ENCODE measurements around the gene OR10A6. TPM values are rescaled to one million over a fixed set of nuclear protein-coding genes. Genes with fewer than 3 reads are reported as not detected.

OR10A6 gene
- total RNA-seq, 3 donors from 2014 or later = not detected

GRCh38 chr11:7907121-7907520, 23.9 kb downstream of the OR10A6 start:
- TF ChIP-seq POLR2AphosphoS5 (IDR thresholded peaks at IDR 0.05) (no peak), POLR2A (IDR thresholded peaks at IDR 0.05) (no peak)
- TF ChIP-seq, protein P1, sequence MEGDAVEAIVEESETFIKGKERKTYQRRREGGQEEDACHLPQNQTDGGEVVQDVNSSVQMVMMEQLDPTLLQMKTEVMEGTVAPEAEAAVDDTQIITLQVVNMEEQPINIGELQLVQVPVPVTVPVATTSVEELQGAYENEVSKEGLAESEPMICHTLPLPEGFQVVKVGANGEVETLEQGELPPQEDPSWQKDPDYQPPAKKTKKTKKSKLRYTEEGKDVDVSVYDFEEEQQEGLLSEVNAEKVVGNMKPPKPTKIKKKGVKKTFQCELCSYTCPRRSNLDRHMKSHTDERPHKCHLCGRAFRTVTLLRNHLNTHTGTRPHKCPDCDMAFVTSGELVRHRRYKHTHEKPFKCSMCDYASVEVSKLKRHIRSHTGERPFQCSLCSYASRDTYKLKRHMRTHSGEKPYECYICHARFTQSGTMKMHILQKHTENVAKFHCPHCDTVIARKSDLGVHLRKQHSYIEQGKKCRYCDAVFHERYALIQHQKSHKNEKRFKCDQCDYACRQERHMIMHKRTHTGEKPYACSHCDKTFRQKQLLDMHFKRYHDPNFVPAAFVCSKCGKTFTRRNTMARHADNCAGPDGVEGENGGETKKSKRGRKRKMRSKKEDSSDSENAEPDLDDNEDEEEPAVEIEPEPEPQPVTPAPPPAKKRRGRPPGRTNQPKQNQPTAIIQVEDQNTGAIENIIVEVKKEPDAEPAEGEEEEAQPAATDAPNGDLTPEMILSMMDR (IDR thresholded peaks at IDR 0.05) = no peak
- no peaks in the 10 kb centered on the region for H3K9me3 ChIP-seq
- peak overlapping the region; percentile 14 to 75 for H3K27ac ChIP-seq
- no peaks in the 10 kb centered on the region for H3K27me3 ChIP-seq
- no peaks in the 10 kb centered on the region for H3K4me1 ChIP-seq
- no peak for DNase-seq (ENCODE audit: low spot score in 2 of 2)
- intact Hi-C loops (cut with DNase I; ENCODE audit: low total_unique reads) = no loop called here
- no peaks in the 10 kb centered on the region for H3K36me3 ChIP-seq
- peak overlapping the region in 1 of 3 donors; percentile 36 for H3K4me3 ChIP-seq

DNA sequence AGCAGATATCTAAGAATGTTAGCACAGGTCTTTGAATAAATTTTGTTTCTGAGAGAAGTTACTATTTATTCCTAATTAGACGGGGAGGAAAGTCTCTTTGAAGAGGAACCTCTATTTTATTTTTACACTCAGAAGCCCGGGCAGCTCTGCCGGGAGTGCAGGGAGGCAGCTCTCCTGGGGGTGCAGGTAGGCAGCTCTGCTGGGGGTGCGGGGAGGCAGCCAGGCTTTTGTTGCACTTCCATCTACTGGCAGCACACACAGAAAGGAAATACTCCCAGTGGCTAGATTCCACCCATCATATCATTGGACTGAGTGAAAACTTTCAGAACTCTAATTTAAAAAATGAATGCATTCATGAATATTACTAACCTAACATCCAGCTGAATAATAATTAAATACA, 24.6 kb downstream of the OR10A6 start:
- intact Hi-C loops (cut with DNase I; ENCODE audit: low total_unique reads) = no loop called here
- Histone ChIP-seq H3K27me3 (no peaks in the 10 kb centered on the region), H3K4me1 (no peaks in the 10 kb centered on the region), H3K4me3 (peak overlapping the region in 2 of 3 donors; percentile 36 to 48), H3K36me3 (no peaks in the 10 kb centered on the region), H3K9me3 (no peaks in the 10 kb centered on the region), H3K27ac (peak overlapping the region; percentile 75)
- no peak for TF ChIP-seq POLR2A (IDR thresholded peaks at IDR 0.05)
- TF ChIP-seq, protein P1 (IDR thresholded peaks at IDR 0.05) = no peak
- TF ChIP-seq POLR2AphosphoS5 (IDR thresholded peaks at IDR 0.05) = no peak
- peak in 1 of 2 donors; percentile 50 for DNase-seq (ENCODE audit: low spot score in 2 of 2)

DNA sequence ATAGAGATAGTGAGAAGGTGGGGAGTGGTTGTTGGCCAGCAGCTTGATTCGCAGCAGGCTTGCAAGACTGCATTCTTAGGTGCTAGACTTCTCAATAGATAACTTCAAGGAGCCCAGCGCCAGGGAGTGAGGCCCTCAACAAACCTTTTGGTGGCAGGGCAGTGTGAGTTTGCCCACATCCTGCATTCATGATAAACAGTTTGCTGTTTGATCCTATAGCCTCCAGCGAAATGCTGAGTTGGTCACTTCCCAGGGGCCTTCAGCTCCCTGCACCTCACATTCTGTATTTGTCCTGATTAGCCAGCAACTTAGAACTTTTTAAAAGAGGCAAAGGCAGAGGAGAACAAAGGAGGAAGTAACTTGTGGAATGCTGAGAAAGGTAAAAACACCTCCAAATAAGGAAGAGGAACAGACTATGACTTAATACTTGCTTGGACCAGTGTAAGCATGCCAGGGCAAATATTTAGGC, 25.1 kb downstream of the OR10A6 start:
- intact Hi-C loops (cut with DNase I; ENCODE audit: low total_unique reads) = no loop called here
- H3K27ac ChIP-seq = peak overlapping the region; percentile 75

DNA sequence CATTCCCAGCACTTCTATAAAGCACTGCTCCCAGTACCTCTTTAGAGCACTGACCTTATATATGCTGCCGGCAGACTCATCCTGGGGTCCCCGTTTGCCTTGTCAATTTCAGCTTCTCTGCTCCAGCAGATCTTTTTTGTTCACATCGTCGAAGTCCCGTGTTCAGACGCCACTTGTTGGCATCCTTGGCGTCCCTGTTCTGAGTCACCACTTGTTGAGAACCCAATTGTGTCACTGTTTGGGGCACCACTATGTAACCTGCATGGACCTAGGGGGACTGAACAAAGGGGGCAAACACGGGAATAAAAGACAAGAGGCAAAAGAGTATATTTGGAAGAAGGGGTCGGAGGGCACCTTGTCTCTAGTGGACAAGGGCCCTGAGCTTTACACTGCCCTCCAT, 25.5 kb downstream of the OR10A6 start:
- Histone ChIP-seq H3K4me3 (peak overlapping the region in 2 of 3 donors; percentile 36 to 48), H3K4me1 (no peaks in the 10 kb centered on the region), H3K9me3 (no peaks in the 10 kb centered on the region), H3K27me3 (no peaks in the 10 kb centered on the region), H3K27ac (peak overlapping the region; percentile 75), H3K36me3 (no peaks in the 10 kb centered on the region)
- intact Hi-C loops (cut with DNase I; ENCODE audit: low total_unique reads) = no loop called here
- DNase-seq (ENCODE audit: low spot score in 2 of 2) = no peak
- TF ChIP-seq, protein P1 (IDR thresholded peaks at IDR 0.05) = no peak
- TF ChIP-seq POLR2A (IDR thresholded peaks at IDR 0.05) (no peak), POLR2AphosphoS5 (IDR thresholded peaks at IDR 0.05) (no peak)

More for the DNA sequence above, 25.1 kb downstream of the OR10A6 start:
- Histone ChIP-seq H3K36me3 (no peaks in the 10 kb centered on the region), H3K9me3 (no peaks in the 10 kb centered on the region), H3K4me1 (no peaks in the 10 kb centered on the region), H3K27me3 (no peaks in the 10 kb centered on the region), H3K4me3 (peak overlapping the region in 2 of 3 donors; percentile 36 to 48)
- peak in 1 of 2 donors; percentile 56 for DNase-seq (ENCODE audit: low spot score in 2 of 2)
- TF ChIP-seq POLR2A (IDR thresholded peaks at IDR 0.05) = no peak
- TF ChIP-seq POLR2AphosphoS5 (IDR thresholded peaks at IDR 0.05) = no peak

DNA sequence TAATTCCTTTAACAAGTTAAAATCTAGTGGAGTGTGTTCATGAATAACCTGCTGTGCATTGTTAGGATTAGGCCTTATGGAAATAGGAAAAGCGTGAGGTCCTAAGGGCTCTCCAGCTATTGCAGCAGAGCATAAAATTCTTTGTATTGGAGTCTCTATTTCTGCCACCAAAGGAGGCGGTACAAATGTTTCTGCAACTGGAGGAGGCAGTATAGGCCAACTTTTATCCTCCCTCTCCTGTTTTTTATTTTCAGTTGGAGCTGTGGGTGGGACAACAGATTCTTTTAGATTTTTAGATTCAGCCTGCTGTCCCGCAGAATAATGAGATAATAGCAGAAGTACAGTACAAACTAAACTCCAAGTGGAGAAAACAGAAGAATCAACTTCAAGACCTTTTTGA, 26.2 kb downstream of the OR10A6 start:
- Histone ChIP-seq H3K36me3 (no peaks in the 10 kb centered on the region), H3K27ac (peak overlapping the region; percentile 75), H3K27me3 (no peaks in the 10 kb centered on the region), H3K9me3 (no peaks in the 10 kb centered on the region), H3K4me3 (peak overlapping the region in 2 of 3 donors; percentile 36 to 48), H3K4me1 (no peaks in the 10 kb centered on the region)
- DNase-seq (ENCODE audit: low spot score in 2 of 2) = no peak
- TF ChIP-seq POLR2AphosphoS5 (IDR thresholded peaks at IDR 0.05) (no peak), POLR2A (IDR thresholded peaks at IDR 0.05) (no peak)
- TF ChIP-seq, protein P1 (IDR thresholded peaks at IDR 0.05) = no peak
- intact Hi-C loops (cut with DNase I; ENCODE audit: low total_unique reads) = no loop called here

Measured in breast epithelium (tissue), 4 donors.